C4-2B (cell line): Measurements from ENCODE around the gene SLC11A1.

Experiments used
- H3K27ac ChIP-seq: fragments of 450-650 bp; 2 replicates; pipeline ENCODE4 v1.5.1; 2017
- CTCF ChIP-seq: fragments of 450-650 bp; conservative IDR thresholded peaks from 2 replicates; pipeline ENCODE4 v1.5.1; 2017; ENCODE audit warnings: mild to moderate bottlenecking
- ZFX ChIP-seq: fragments of 450-650 bp; IDR thresholded peaks from 2 replicates; pipeline ENCODE4 v1.6.1; 2017

The SLC11A1 gene

GRCh38 chr2:218354850-218355443 is 27.1 kb upstream of the SLC11A1 start:
- TF ChIP-seq CTCF (no peak), ZFX (no peak)
- no peak overlapping the region for H3K27ac ChIP-seq

- no peak for TF ChIP-seq ZFX
- no peak for TF ChIP-seq CTCF
- H3K27ac ChIP-seq = peak overlapping the region; percentile 10; the same call in 1 of the 2 replicates
Measured at GRCh38 chr2:218357236-218358177, 24.6 kb upstream of the SLC11A1 start.

GRCh38 chr2:218360453-218360852 is 21.6 kb upstream of the SLC11A1 start:
- H3K27ac ChIP-seq = no peak overlapping the region
- TF ChIP-seq CTCF = no peak
- no peak for TF ChIP-seq ZFX

- no peak for TF ChIP-seq ZFX
- TF ChIP-seq CTCF = no peak
- no peak overlapping the region for H3K27ac ChIP-seq
Measured at GRCh38 chr2:218362606-218363005, 19.5 kb upstream of the SLC11A1 start.

- H3K27ac ChIP-seq = no peak overlapping the region
- TF ChIP-seq CTCF (no peak), ZFX (no peak)
Measured at GRCh38 chr2:218363736-218364135, 18.3 kb upstream of the SLC11A1 start.

- no peak overlapping the region for H3K27ac ChIP-seq
- TF ChIP-seq ZFX (no peak), CTCF (no peak)
Measured at GRCh38 chr2:218364196-218364595, 17.9 kb upstream of the SLC11A1 start.

- H3K27ac ChIP-seq = no peak overlapping the region
- TF ChIP-seq ZFX (no peak), CTCF (no peak)
Measured at GRCh38 chr2:218366621-218367414, 15.3 kb upstream of the SLC11A1 start.
